GM18909 (cell line): ENCODE data around the gene GPR158.

Source experiments
- ATAC-seq: cut with Tn5 transposase; IDR thresholded peaks from one replicate; pipeline ENCODE4 v1.9.1; 2021; ENCODE audit warnings: mild to moderate bottlenecking; ENCODE audit not compliant: unreplicated experiment, poor library complexity

Gene GPR158

DNA sequence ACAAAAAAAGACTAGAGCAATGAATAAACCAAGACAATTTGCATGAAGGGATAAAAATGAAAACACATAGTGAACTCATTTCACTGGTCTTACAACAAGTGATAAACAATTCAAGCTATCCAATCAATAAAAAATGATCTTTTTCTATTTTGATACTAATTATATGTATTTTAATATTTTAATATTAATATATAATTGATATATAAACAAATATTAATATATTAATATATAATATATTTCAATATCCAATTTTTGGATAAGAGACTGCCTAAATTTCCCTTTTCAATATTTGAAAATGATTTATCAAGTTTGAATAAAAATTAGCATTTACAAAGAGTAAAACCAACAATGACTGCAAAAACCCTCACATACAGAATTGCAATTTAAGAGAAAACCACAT is 317.9 kb downstream of the GPR158 start:
- no peak for ATAC-seq

DNA sequence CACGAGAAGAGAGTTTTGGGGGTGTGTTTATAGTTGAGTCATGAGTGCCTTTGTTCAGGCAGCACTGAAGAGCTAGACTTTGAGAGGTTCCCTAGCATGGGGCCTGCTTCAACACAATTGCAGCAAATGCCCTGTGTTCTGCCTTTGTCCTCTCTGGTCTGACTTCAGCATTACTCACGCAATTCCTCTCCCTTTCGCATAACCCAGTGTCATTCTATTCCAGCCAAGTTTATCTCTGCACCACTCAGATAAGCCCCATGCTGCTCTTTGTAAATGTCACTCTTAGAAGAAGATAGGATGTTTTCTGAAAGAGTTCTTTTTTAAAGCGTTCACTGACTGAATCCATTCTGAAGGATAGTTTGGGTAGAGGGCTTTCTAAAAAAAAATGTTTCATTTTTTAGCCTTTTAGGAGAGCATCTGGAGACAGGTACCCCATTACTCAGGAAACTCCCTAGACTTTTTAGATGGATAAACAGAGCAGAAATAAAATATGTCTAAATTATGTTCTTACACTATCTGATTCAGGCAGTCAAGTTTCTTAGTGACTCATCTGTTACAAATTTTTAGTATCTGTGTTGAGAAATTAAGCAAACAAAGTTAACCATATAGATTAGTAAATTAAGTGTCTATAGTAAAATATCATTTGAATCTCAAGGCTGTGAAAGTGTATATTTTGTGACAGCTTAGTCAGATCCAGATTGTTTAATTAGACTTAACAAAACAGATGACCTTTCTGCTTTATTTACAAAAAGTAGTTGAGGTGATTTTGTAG is 318.5 kb downstream of the GPR158 start:
- no peak for ATAC-seq

DNA sequence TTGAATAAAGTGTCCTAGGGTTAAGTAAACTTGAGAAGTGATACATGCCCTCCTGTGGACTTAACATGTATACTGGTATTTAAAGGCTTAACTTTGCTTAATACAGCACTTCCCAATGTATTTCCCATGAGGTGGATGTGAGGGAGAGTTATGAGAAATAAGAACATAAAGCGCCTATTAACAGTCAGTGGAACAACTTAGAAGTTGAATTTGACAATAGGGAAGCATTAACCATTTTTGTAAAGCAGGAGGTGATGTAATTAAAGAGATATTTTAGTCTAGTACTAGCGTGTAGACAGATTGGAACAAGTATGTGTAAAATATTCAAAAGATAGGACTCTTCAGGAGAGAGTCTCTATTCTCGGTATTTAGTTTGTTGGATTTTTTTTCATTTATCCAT is 322.4 kb downstream of the GPR158 start:
- no peak for ATAC-seq

DNA sequence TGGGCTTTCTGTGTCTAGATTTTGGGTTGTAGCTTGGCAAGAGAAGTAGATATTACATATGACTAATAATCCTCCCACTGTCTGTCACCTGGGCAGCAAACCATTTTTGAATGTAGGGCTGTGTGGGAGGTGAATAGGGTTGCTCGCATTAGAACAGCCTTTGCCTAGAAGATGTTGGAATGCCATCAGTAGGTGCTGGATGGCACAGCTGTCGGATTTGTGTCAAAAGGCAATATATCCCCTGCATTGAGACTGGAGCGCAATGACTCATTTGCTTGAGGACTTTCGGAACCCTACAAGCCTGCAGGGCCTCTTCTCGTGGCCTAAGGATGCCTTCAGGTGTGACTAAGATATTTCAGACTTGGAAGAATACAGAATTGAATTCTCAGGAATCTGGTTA is 323.8 kb downstream of the GPR158 start:
- ATAC-seq: no peak

DNA sequence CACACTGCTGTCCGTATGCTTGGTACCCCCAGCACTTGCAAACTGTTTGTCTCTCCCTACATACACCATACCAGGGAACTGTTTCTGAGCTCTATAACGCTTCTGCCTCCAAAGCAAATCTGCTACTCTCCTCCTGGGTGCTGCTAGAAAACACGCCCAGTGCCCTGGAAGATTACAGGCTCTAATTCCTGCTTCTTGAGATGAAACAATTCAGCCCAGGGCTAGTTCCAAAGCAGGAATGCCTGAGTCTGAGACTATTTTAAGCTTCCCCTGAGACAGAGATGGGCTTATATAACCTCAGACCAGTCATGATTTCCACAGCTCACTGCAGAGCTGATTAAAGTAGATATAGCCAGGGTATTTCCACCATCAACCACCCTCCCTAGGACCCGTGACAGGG is 327.1 kb downstream of the GPR158 start:
- ATAC-seq: no peak

DNA sequence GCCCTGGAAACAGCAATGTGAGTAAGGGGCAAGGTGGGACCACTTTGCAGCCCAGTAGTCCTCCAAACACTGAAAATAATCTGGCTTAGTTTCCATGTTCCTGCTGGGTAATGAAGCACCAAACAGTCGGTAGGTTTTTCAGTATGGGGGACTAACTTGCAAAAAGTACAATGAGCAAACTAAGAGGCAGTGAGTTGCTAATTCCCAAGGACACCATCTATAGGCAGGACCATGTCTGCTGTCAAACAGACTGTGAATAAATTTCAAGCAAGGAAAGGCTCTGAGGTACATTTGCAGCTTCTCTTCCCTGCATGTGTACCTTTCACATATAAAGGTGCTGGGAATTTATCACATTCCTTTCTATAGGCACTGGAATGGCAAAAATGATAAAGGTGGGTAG is 327.7 kb downstream of the GPR158 start:
- no peak for ATAC-seq

DNA sequence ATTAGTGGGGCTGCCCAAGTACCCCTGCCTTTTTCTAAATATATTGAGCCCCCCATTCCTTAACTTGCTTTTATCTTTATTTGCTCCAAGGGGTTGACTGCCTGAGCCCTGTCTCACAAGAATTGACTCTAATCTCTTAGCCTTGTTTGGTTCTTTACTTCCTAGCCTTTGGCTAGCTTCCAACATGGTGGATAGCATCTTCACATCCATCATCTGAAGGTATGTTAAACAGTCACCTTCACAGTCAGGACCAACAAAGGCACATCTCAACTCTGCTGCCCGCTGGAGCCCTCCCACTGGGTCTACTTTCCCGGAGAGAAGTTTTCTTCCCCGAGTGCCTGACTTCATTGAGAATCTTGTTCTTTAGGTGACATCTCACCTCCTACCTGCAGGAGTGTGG is 329.5 kb downstream of the GPR158 start:
- no peak for ATAC-seq

DNA sequence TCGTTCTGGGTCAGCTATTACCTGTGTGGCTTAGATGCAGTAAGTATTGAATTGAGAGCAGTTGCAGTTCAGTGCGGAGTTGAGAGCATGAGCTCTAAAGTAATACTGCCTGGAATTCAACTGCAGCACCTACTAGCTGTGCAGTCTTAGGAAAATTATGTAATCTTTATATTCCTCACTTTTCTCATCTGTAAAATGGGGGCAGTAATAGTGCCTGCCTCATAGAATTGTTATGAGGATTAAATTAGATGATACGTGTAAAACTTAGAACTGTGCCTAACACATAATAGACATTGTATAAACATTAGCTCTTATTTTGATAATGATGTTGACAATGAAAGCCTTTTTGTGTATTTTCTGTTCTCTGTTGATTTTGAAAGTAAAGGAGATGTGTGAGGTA is 330.0 kb downstream of the GPR158 start:
- ATAC-seq: no peak

DNA sequence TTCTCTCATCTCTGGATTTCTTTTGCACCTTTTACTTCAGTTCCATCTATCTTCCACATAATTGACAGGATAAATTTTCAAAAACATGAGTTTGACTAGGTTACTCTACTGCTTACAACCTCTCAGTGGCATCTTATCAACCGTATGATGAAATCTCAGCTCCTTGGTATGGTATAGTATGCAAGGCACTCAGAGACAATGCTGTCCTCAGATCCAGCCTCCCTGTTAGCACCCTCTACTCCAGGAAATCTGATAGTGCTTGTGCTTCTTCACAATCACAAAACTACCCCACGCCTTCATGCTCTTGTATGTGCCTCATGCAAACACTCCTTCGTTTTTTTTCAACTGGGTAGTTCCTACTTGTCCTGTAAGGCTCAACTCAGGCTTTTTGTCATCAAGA is 330.7 kb downstream of the GPR158 start:
- ATAC-seq: no peak

DNA sequence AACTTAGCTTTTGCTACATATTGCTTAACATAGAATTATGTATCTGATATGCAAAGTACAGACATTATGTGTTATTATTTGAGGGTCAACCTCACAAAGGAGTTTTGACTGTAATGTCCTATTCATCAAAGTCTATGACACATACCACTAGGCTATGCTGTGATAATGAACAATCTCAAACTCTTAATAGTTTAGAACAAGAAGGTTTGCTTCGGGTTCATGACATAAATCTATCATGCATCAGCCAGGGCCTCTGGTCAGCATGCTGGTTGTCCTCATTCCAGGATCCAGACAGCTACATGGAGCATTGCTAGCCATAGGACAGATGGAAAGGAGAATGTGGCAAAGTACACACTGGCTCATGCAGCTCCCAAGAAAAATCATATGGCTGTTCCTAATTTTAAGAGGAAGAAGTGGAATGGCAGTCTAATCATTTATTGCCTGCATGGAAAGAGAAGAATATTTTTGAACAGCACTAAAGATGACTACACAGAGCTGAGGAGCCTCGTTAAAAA is 332.1 kb downstream of the GPR158 start:
- no peak for ATAC-seq

DNA sequence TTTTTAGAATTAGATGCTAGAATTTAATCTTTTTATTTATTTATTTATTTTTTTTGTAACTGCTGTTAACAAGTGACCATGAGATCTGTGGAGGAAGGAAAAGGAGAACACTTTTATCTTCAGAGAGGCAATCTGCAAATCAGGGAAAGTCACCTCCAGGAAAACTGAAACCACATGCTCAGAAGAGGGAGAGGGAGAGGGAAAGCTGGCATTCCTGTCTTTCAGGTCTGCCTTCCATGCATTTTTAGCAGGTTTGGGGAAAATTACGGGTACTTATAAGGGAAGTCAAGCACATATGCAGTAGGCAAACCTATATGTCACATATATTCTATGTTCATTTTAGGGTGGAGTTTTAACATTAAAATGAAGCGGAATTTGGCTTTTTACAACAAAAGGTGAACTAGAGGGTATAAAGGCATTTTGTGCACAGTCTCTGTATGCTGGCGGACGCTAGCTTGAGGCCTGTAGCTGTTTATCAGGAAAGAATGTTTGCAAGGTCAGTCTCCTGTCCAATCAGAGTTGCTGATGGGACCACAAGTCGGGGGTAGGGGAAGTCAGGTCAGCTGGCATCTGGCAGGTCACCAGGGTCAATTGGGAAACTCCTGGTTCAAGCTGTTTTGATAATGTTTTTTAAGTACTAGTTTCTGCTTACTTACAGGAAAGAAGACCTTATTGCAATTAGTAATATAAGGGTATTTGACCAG is 333.5 kb downstream of the GPR158 start:
- ATAC-seq: no peak

DNA sequence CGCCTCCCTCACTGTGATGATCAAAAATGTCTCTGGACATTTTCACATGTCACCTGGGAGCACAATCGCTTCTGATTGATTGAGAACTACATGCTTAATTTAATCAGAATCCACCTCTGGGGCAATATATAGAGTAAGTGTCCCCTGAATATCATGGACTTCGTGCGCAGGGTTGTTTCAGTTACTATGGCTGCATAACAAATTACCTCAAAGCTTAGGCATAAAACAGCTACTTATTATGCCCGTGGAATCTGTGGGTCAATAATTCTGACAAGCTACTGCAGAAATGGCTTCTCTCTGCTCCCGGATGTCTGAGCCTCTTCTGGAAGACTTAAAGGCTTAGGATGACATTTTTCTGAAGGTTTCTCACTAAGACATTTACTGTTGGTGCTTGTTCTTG is 334.4 kb downstream of the GPR158 start:
- no peak for ATAC-seq

DNA sequence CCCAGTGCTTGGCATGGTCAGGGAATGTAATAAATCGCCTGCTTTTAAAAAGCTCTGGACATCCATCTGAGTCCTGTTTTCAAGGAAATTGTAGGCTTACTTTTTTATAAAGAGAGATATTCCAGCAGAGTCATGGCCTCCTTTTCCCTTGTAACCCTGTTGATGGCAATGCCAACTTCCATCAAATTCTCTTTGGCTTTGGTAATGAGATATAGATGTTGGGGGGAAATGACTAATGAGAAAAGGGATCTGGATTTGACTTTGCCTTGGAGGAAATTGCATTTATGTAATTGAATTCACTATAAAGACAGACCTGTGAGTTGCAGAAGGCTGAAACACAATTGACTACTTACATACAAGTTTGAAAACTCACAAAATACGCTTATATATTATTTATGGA is 347.5 kb downstream of the GPR158 start:
- ATAC-seq: no peak

DNA sequence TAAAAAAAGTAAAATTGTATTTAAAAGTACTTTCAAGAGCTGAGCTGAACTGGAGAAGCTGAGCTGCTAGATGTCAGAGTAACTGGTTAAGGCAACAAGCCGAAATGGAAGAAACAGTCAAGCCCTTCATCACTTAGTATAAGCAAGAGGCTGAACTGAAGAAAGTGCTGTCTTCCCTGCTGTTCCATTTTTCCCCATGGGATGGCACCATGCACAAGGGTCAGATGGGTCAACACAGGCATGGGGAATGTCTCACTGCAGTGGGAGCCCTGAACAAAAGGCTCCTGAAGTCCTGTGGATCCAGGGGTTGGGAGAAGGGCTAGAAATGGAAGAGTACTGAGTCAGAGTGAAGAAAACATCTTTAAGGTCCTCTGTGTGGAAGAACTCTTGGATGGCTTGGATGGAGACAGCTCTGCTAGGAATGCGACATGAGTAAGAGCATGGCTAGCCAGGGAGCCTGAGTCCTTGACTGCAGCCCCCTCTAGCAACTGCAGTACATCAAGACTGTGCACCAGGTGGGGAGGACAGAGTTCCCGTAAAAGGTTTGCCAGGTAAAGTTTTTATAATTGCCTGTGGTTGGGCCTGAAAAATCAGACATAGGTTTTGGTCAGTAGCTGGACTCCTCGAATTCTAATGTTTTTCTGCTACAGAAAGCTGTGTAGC is 348.3 kb downstream of the GPR158 start:
- ATAC-seq: no peak

DNA sequence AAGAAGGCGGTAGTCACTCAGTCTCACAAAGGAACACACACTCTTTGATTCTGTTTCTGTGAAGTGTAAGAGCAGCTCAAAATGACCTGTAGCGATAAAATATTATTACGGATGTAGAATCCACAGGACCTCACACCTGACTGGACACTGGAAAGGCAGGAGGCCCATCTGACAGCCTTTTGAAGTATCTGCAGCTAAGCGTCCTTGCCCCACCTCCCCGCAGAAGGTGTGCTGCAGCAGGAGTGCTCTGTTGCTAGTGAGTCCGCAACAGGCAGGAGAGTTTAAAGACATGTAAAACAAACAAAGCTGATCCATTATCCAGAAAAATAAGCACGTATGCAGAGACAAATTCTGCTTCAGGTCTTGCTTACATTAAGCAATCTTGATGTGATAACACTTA is 355.5 kb downstream of the GPR158 start:
- ATAC-seq: no peak

DNA sequence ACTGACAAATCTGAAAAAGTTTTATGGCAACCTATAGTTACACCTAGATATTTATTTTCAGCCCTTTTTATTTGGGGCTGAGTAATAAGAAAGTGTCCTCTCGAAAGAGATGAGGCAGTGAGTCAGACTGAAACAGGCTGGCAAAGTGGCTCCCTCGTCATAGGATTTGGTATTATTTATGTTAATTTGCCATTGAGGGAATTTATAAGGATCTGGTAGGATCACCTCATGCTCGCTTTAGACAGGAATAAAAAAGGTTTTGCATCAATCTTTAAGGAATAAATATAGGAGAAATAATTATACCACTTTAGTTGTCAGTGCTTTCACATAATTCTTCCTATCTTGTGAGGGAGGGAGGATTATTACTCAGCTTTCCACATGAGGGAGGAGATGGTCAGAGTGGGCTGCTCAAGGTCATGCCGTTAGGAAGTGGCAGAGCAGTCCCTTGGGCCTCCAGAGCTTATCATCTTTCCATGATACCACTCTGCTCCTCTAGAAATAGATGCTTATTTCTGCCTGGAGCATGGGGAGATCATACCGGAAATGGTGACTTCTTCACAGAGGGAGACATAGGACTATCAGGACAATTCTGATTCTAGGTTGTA is 356.8 kb downstream of the GPR158 start:
- ATAC-seq: no peak

DNA sequence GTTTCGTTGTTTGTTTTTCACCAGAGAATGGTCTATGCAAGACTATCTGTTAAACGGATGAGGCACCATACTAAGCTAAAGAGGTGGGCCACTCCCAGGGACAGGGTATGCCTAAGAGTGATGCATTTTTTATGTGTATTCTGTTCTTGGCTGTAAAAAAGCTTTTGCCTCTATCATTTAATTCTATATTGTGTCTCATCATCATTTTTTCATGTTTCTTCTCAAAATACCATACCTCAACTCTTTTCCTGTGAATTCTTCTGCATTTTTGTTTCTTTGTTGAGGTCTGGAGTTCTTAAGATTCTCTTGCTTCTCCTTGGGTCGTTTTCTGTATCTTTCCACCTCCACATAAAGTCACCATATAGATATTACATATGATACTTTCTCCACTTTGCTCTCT is 357.4 kb downstream of the GPR158 start:
- no peak for ATAC-seq

DNA sequence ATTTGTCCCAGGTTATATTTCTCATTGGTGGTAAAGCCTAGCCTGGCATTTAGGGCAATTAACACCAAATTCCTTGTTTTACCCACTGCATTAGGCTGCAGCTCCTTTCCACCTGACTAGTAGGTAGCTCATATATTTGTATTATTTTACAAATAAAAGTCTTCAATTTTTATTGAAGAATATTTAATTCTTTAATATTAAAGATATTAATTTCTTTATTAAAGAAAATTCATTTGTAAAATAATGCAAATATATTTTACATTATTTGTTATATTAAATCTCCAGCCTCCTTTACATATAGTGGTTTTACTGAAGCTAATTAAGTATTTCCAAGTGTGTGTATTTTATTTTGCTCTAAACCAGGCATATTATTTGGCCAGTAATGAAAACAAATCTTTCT is 361.2 kb downstream of the GPR158 start:
- no peak for ATAC-seq

DNA sequence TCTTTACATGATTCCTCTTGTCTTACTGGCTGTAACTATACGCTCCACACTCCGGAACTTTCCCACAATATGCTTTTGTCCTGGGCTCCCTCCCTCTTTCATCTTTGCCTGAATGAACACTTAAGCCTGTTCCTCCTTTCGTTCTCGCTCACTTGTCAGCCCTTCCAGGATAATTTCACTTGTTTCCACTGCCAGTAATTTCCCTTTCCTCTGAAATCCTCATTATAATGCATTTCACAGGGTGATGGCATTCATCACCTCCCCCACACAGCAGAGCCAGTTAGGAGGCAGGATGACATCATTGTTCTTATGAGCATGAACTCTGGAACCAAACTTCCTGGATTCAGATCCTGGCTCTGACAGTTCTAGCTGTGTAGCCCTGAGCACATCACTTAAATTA is 372.6 kb downstream of the GPR158 start:
- ATAC-seq: no peak

DNA sequence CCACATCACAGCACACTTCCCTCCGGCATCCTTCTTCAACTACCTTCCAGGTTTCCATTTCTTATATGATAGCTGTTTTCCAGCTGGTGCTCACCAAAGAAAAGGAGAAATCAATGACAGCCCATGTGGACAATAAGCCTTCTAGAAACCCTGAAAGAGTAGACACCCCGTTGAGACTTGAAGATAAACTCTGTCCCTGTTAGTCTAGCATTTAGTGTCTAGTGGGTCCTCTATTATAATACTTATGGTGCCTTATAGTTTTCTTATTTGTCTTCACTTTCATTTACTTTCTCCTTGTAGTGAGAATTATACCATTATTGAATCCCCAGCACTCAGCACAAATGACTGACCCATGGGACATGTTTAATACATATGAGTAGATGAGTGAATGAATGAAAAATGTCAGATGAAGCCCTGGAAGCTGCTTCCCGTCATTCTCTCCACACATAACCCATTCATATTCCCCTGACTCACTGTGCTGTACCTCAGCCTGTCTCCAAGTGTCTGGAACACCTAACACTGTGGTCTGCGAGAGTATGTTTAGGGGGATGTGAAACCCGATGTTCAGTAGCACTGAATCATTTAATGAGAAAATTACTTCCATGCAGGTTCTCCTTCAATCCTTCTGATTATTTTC is 377.6 kb downstream of the GPR158 start:
- no peak for ATAC-seq
